Endometrial microvascular endothelial cells (primary cell): ENCODE results near the gene LCN10. TPM values are rescaled to one million over a fixed set of nuclear protein-coding genes. Genes with fewer than 3 reads are reported as not detected.

Experiments
- in situ Hi-C: cut with HindIII; loops from 2 replicates; pipeline ENCODE4 v1.10.0; 2017; ENCODE audit warnings: low sequenced_read_pairs, low pct_unique_long_range_greater_than_20kb; ENCODE audit errors: inconsistent ontology term
- total RNA-seq: library from RNA; depleted of rRNA; stranded (reverse); fragments of >200 nt; gene quantifications from one replicate; pipeline ENCODE4 v1.2.3, GENCODE V29; 2015; ENCODE audit errors: inconsistent ontology term

LCN10 gene
- total RNA-seq, 1 donor from 2014 or later: not detected

GRCh38 chr9:136743639-136744211, 985 bp upstream of the LCN10 start:
- in situ Hi-C loops: no loop called here

GRCh38 chr9:136741883-136742571, 713 bp downstream of the LCN10 start:
- in situ Hi-C loops: no loop called here

GRCh38 chr9:136740971-136741882, 1.5 kb downstream of the LCN10 start:
- in situ Hi-C loops: no loop called here

GRCh38 chr9:136740491-136740890, 2.2 kb downstream of the LCN10 start:
- in situ Hi-C loops: no loop called here

- in situ Hi-C loops: no loop called here
These were observed 2.7 kb downstream of the LCN10 start for GRCh38 chr9:136740069-136740468.

GRCh38 chr9:136739509-136739908, 3.2 kb downstream of the LCN10 start:
- in situ Hi-C loops: no loop called here

GRCh38 chr9:136738960-136739359, 3.8 kb downstream of the LCN10 start:
- in situ Hi-C loops: no loop called here

- in situ Hi-C loops: no loop called here
These were observed 6.8 kb downstream of the LCN10 start for GRCh38 chr9:136735812-136736480.

- in situ Hi-C loops: no loop called here
These were observed 7.8 kb downstream of the LCN10 start for GRCh38 chr9:136734837-136735496.

GRCh38 chr9:136733611-136734010, 9.1 kb downstream of the LCN10 start:
- in situ Hi-C loops: no loop called here

- in situ Hi-C loops: no loop called here
These were observed 10.1 kb downstream of the LCN10 start for GRCh38 chr9:136732444-136733178.

- in situ Hi-C loops: no loop called here
These were observed 12.8 kb downstream of the LCN10 start for GRCh38 chr9:136729926-136730325.

- in situ Hi-C loops: no loop called here
These were observed 13.6 kb downstream of the LCN10 start for GRCh38 chr9:136729144-136729543.

GRCh38 chr9:136728548-136729123, 14.1 kb downstream of the LCN10 start:
- in situ Hi-C loops: no loop called here

- in situ Hi-C loops: no loop called here
These were observed 14.6 kb downstream of the LCN10 start for GRCh38 chr9:136728080-136728547.

- in situ Hi-C loops: no loop called here
These were observed 16.0 kb downstream of the LCN10 start for GRCh38 chr9:136726631-136727191.

GRCh38 chr9:136726118-136726517, 16.6 kb downstream of the LCN10 start:
- in situ Hi-C loops: no loop called here
